Glutamatergic neuron (in vitro differentiated cells): ENCODE data around the gene GMDS. TPM values are rescaled to one million over a fixed set of nuclear protein-coding genes. Genes with fewer than 3 reads are reported as not detected.

Experiments used
- DNase-seq: peaks from one replicate; pipeline ENCODE4 v3.0.0; 2022
- H3K27ac Mint-ChIP-seq: one replicate; pipeline ENCODE4 v1.8.0; 2020; ENCODE audit warnings: mild to moderate bottlenecking, mixed read lengths, inconsistent platforms; ENCODE audit not compliant: unreplicated experiment
- H3K27me3 Mint-ChIP-seq: one replicate; pipeline ENCODE4 v1.8.0; 2020; ENCODE audit warnings: mild to moderate bottlenecking, moderate library complexity, mixed read lengths, inconsistent platforms; ENCODE audit not compliant: unreplicated experiment
- H3K36me3 Mint-ChIP-seq: one replicate; pipeline ENCODE4 v1.8.0; 2020; ENCODE audit warnings: mild to moderate bottlenecking, mixed read lengths, inconsistent platforms; ENCODE audit not compliant: unreplicated experiment
- H3K4me1 Mint-ChIP-seq: one replicate; pipeline ENCODE4 v1.8.0; 2020; ENCODE audit warnings: mild to moderate bottlenecking, low read depth, mixed read lengths, inconsistent platforms; ENCODE audit not compliant: unreplicated experiment
- H3K4me3 Mint-ChIP-seq: one replicate; pipeline ENCODE4 v1.8.0; 2020; ENCODE audit warnings: mild to moderate bottlenecking, mixed read lengths, inconsistent platforms; ENCODE audit not compliant: unreplicated experiment
- H3K9me3 Mint-ChIP-seq: one replicate; pipeline ENCODE4 v1.8.0; 2020; ENCODE audit warnings: mild to moderate bottlenecking, moderate library complexity, mixed read lengths, inconsistent platforms; ENCODE audit not compliant: unreplicated experiment
- CTCF ChIP-seq: fragments of 200-600 bp; sonication (generic); IDR thresholded peaks from one replicate; pipeline ENCODE4 v1.5.0; 2021; ENCODE audit not compliant: partially characterized antibody, unreplicated experiment
- total RNA-seq: library from RNA; stranded (reverse); fragmentation: NEBNext Ultra II Directional; extraction: Animal tissue kit (Norgen Biotek cat#: 25700); gene quantifications from one replicate; pipeline ENCODE4 v1.2.1, GENCODE V29; 2021; ENCODE audit not compliant: unreplicated experiment

GMDS gene
- total RNA-seq, 1 donor from 2014 or later = 8.9 TPM

GRCh38 chr6:1912731-1913130 is 332.7 kb downstream of the GMDS start:
- no peak for TF ChIP-seq CTCF
- no peaks in the 10 kb centered on the region for H3K9me3 Mint-ChIP-seq
- H3K4me1 Mint-ChIP-seq = peaks cover 30% of the 10 kb centered on the region
- H3K36me3 Mint-ChIP-seq = no peaks in the 10 kb centered on the region
- no peak overlapping the region for H3K4me3 Mint-ChIP-seq
- no peak overlapping the region for H3K27ac Mint-ChIP-seq
- H3K27me3 Mint-ChIP-seq = no peaks in the 10 kb centered on the region
- DNase-seq = no peak

- no peak for DNase-seq
Measured at GRCh38 chr6:1911474-1911873, 333.9 kb downstream of the GMDS start.

GRCh38 chr6:1910621-1911407 is 334.6 kb downstream of the GMDS start:
- no peak for TF ChIP-seq CTCF
- no peak for DNase-seq
- H3K9me3 Mint-ChIP-seq = peaks cover 2% of the 10 kb centered on the region
- H3K27ac Mint-ChIP-seq = peak overlapping the region; percentile 43
- H3K36me3 Mint-ChIP-seq = no peaks in the 10 kb centered on the region
- no peaks in the 10 kb centered on the region for H3K27me3 Mint-ChIP-seq
- peak overlapping the region; percentile 39 for H3K4me3 Mint-ChIP-seq
- peaks cover 38% of the 10 kb centered on the region for H3K4me1 Mint-ChIP-seq

More at GRCh38 chr6:1911474-1911873, 333.9 kb downstream of the GMDS start:
- H3K9me3 Mint-ChIP-seq = peaks cover 2% of the 10 kb centered on the region
- H3K36me3 Mint-ChIP-seq = no peaks in the 10 kb centered on the region
- no peak overlapping the region for H3K4me3 Mint-ChIP-seq
- no peak for TF ChIP-seq CTCF
- H3K27me3 Mint-ChIP-seq = no peaks in the 10 kb centered on the region
- no peak overlapping the region for H3K27ac Mint-ChIP-seq
- peaks cover 39% of the 10 kb centered on the region for H3K4me1 Mint-ChIP-seq

GRCh38 chr6:1908784-1909183 is 336.6 kb downstream of the GMDS start:
- H3K36me3 Mint-ChIP-seq = no peaks in the 10 kb centered on the region
- no peaks in the 10 kb centered on the region for H3K27me3 Mint-ChIP-seq
- DNase-seq = no peak
- H3K4me3 Mint-ChIP-seq = peak overlapping the region; percentile 0
- peaks cover 48% of the 10 kb centered on the region for H3K4me1 Mint-ChIP-seq
- peak overlapping the region; percentile 62 for H3K27ac Mint-ChIP-seq
- H3K9me3 Mint-ChIP-seq = peaks cover 2% of the 10 kb centered on the region
- no peak for TF ChIP-seq CTCF

- Mint-ChIP-seq H3K9me3 (peaks cover 2% of the 10 kb centered on the region), H3K4me3 (no peak overlapping the region), H3K27ac (no peak overlapping the region), H3K27me3 (no peaks in the 10 kb centered on the region), H3K36me3 (no peaks in the 10 kb centered on the region), H3K4me1 (peaks cover 53% of the 10 kb centered on the region)
- peak; percentile 36 for DNase-seq
- no peak for TF ChIP-seq CTCF
Measured at GRCh38 chr6:1906609-1907008, 338.8 kb downstream of the GMDS start.
